Head of caudate nucleus (tissue), 42 donors: ENCODE results near the gene SFI1.
"Not testable (repeated sequence)": the region's sequence is repeated elsewhere in the genome, so short reads cannot be mapped to it uniquely, and the experiment has no call there.

Source experiments
- DNase-seq, 42 donors: peaks; one replicate each; pipeline versions ENCODE4 v3.0.0 to v3.0.0-alpha.2; 2020 to 2021; ENCODE audit warnings: mixed read lengths in 7 of 42
- intact Hi-C: fragments of 100-400 bp; cut with DNase I; formaldehyde crosslinking; loops from one replicate; pipeline ENCODE4 v1.15.0; 2022

Gene SFI1

DNA sequence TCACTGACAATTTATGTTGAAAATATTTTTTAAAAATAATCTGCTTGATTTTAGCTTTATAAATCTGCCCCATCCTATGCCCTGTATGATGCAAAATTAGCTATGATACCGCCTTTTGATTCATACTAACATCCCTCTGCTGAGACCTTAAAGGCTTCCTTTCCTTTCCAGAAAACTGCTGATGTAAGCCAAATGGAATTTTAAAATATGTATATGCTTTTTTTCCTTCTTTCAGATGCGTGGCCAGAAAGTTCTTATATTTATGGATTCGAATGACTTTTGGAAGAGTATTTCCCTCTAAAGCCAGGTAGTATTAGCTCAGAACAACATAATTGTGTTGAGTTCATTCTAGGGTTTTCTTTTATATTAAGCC is 34.5 kb downstream of the SFI1 start:
- DNase-seq: no peak
- intact Hi-C loops: no loop called here

DNA sequence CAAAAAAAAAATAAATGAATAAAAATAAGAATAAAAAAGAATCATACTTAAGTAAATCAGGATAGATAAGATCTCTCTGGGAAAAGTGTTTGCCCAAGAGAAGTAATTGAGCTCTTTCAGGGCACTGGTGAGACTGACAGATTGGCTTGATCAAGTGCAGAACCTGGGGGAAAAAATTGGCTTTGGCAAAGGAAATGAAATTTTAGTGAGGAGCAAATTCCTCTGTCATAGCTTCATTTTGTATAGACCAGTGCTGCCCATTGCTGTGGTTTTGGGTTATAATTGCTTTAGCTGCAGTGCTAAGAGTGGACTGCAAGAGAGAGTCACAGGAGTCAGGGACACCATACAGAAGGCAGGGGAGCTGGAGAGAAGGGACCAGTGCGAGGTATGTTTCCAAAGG is 35.7 kb downstream of the SFI1 start:
- intact Hi-C loops: no loop called here
- no peak for DNase-seq

DNA sequence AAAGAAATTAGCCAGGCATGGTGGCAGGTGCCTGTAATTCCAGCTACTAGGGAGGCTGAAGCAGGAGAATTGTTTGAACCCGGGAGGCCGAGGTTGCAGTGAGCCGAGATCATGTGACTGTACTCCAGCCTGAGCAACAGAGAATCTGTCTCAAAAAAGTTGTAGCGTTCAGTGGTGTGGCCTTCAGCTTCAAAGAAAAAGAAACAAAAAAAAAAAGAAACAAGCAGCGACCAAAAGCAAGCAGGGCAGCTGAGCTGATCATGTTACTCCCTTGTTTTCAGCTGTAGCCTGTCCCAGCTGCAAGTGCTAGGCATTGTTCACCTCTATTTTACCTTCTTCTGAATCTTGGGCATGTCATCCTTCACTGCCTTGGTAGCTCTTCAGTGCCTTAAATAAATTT is 37.0 kb downstream of the SFI1 start:
- intact Hi-C loops: no loop called here
- DNase-seq: no peak

DNA sequence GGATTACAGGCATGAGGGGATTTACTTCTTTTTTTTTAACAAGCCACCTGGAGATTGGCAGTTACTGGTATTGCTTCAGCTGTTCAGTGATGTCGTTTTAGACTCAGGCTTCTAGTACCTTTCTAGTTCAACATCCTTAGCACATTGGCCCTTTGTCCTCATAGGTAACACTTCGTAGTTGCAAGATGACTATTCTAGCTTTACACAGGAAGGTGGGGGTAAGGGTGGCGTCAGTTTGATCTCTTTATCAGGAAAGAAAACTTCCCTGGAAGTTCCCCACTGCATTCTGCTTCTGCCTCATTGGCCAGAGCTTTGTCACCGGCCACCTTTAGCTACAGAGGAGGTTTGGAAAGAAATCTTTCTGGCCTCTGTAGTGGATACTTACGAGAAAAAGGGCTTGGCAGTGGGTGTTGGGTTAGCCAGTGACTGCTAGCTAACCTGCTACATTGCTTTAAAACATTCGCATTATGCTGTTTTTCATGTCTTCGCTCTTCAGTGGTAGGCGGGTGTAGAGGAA is 40.7 kb downstream of the SFI1 start:
- no peak for DNase-seq
- intact Hi-C loops: no loop called here

DNA sequence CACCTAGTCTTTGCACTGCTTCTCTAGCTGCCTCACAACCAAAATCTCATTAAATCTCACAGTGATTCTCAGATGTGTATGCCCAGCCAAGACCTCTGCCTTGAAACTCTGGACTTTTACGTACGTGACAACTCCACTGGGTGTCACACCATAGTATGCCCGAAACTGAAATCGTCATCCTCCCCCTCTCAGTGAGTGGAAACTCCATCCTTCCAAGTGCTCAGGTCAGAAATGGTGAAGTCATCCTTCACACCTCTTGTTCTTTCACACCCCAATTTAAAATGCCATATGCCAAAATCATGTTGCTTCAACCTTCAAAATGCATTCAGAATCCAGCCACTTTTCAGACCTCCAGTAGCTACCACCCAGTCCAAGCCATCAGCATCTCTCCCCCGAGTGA is 42.5 kb downstream of the SFI1 start:
- DNase-seq: no peak
- intact Hi-C loops: no loop called here

DNA sequence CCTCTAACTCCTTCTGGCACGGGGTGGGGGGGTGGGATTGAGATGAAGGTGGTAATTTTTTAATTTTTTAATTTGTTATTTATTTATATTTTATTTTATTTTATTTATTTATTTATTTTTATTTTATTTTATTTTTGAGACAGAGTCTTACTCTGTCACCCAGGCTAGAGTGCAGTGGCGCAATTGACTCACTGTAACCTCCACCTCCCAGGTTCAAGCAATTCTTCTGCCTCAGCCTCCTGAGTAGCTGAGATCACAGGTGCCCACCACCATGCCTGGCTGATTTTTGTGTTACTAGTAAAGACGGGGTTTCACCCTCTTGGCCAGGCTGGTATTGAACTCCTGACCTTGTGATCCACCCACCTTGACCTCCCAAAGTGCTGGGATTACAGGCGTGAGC is 43.8 kb downstream of the SFI1 start:
- intact Hi-C loops, DNase-seq: not testable (repeated sequence)

DNA sequence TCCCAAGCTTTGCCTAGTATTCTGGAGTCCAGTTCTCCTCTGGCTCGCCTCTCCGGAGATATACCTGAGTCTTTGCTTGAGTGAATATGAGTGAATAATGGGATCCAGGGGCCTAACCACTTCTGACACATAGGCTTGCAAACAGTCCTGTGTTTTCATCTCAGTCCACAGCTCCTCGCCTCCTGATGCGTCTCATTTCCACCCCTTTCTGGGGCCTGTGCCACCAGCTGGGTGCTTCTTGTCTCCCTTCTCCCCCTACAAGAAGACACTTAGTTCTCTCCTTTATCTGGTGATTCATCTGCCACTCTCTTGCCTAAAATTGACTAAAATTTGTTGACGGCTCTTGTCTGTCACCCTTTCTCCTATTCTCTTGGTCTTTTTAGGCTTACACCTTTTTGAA is 44.6 kb downstream of the SFI1 start:
- intact Hi-C loops: no loop called here

GRCh38 chr22:31544481-31545480 is 48.4 kb downstream of the SFI1 start:
- intact Hi-C loops: no loop called here
- DNase-seq: no peak

More for the DNA sequence above, 44.6 kb downstream of the SFI1 start:
- DNase-seq: no peak

DNA sequence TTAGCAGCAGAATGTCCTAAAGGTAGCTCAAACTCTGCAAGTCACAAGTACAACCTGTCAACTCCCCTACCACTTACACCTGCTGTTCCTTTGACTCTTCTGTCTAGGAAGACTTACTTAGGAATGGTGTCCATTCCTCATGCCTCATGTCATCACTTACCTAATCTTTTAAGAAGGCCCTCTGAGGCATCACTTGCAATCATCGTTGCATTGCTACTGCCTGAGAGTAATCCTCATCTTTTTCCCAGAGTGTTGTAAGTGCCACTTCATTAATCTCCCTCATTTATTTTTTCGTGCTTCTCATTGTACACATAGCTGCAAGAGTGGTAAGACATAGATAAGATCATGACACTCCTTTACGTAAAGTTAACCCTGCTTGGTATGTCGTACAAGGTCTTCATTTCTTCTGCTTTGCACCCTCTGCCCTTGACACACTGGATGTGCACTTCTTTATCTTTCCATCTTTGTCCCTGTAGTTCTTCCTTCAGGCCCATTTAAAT is 54.6 kb downstream of the SFI1 start:
- intact Hi-C loops: no loop called here

GRCh38 chr22:31556627-31557203 is 60.4 kb downstream of the SFI1 start:
- peak in 16 of 42 donors; percentile 5 to 64 (median 30) for DNase-seq
- intact Hi-C loops: loop anchor here (5.0 kb wide), 1 partner anchor 76 kb away; no protein-coding TSS in a partner anchor

More for the DNA sequence above, 54.6 kb downstream of the SFI1 start:
- DNase-seq: no peak

GRCh38 chr22:31558546-31558945 is 62.2 kb downstream of the SFI1 start:
- intact Hi-C loops: loop anchor here (5.0 kb wide), 1 partner anchor 74 kb away; no protein-coding TSS in a partner anchor
- DNase-seq: not testable (repeated sequence)

DNA sequence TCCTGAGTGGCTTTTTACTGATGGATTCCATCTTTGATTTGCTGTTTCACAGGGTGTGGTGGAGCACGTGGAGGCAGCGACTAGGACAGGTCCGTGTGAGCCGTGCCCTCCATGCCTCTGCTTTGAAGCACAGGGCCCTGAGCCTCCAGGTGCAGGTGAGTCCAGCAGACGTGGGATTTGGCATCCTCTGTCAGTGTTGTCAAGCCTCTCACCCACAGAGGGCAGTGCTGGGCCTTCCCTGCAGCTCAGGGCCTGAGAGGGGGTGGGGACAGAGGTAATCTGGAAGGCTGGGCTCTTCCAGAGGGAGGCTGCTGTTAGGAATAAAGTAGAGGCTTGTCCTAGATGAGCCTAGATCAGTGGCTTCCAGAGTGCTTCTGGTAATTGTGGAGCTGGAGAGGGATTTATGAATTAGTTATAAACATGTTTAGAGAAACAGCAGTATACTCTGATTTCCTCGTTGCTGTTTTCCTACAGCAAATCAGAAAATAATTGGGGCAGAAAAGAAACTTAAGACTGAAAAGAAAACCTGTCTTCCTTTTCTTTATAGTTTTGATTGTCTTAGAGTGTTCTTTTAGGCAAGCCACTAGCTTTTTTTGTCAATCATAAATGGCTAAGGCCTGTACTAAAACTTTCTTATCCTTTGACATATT is 65.0 kb downstream of the SFI1 start:
- intact Hi-C loops: no loop called here
- peak; percentile 56 to 91 (median 76) for DNase-seq

DNA sequence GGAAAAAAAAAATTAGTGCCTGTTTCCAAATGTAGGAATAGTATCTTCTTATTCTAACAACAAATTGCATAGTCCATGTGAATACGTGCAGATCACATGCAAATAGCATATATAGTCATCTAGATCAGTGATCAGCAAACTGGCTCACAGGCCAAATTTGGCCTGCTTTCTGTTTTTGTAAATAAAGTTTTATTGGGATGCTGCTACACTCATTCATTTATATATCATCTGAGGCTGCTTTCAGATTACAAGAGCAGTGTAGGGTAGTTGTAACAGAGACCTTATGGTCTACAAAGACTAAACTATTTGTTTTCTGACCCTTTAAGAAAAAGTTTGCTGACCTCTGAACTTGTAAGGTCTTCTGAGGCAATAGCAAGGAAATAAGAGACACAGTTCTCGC is 65.6 kb downstream of the SFI1 start:
- DNase-seq: no peak
- intact Hi-C loops: no loop called here

DNA sequence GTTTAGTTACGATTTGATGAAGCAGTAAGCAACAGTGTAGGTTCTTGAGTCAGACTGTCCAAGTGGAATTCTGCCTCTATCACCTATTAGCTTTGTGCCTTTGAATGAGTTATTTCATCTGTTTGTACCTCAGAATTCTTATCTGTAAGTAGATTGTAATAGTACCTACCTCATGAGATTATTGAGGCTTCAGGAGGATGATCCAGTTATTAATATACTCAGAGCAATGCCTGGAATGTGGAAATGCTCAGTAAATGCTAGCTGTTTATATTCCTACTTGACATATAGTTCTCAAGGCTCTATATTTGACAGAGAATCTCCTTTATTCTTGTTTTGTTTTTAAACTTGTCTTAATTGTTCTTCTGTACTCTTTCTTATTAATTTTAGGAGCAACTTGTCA is 70.1 kb downstream of the SFI1 start:
- intact Hi-C loops: no loop called here
- no peak for DNase-seq

DNA sequence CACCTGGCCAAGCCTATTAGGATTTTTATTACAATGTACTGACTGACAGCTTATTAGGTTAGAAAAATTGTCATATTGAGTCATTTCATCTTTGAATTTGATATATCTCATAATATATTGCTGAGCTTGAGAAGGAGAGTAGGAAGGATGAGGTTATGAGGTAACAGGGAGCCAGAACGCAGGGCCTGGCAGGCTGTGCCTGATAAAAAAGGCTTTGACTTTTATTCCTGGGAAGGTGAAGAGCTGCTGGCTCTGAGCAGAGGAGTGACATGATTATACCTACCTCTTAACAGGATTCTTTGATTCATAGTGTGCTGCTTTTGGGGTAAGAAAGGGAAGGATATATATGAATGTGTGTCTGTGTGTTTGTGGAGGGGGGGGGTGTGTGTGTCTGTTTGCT is 70.9 kb downstream of the SFI1 start:
- intact Hi-C loops: no loop called here
- DNase-seq: peak in 24 of 42 donors; percentile 4 to 67 (median 28)

DNA sequence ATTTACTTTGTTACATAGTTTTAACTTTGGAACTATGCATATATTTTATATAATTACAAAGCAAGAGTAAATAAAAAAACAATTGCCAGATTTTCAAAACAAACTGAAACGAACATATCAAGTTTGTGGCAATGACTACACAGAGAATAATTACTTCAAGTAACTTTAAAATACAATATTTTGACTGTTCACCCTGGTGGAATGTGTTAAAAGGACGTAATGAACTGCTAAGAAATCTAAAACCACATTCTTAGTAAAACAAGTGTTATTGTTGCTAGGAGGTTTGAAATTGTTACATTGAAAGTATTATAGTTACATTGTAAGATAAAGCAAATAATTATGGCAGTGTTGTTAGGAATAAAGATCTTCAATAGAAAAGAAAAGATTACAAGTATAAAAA is 71.4 kb downstream of the SFI1 start:
- no peak for DNase-seq
- intact Hi-C loops: no loop called here

GRCh38 chr22:31569126-31569525 is 72.8 kb downstream of the SFI1 start:
- intact Hi-C loops: no loop called here
- DNase-seq: no peak

- intact Hi-C loops: no loop called here
- no peak for DNase-seq
These were observed 76.6 kb downstream of the SFI1 start for GRCh38 chr22:31572939-31573338.

- no peak for DNase-seq
- intact Hi-C loops: no loop called here
These were observed 77.8 kb downstream of the SFI1 start for GRCh38 chr22:31574055-31574670.
